H1 (cell line): Measurements from ENCODE around the gene SCMH1. TPM values are rescaled to one million over a fixed set of nuclear protein-coding genes. Genes with fewer than 3 reads are reported as not detected.

Source experiments
- CTCF ChIA-PET: fragments of 300-600 bp; sonication (Branson Sonifier 250); formaldehyde crosslinking; loops from one replicate; lab custom pipeline; 2021; ENCODE audit not compliant: partially characterized antibody; lab: Charles Lee
- POLR2A ChIA-PET: fragments of 300-600 bp; sonication (Branson Sonifier 250); formaldehyde crosslinking; loops from one replicate; lab custom pipeline; 2021; ENCODE audit warnings: inconsistent platforms; ENCODE audit not compliant: partially characterized antibody; lab: Charles Lee
- DNase-seq, 2 experiments: peaks; one replicate each; pipeline versions ENCODE4 v3.0.0 to v3.0.0-alpha.2; 2010 to 2022; ENCODE audit warnings: low spot score in 2 of 2, low read depth in 1 of 2, mixed read lengths in 1 of 2
- FAIRE-seq: peaks from 2 replicates; lab custom pipeline; 2011; peaks lifted over from hg19 to GRCh38; lab: Jason Lieb, UNC
- H2AFZ ChIP-seq: 2 replicates; pipeline ENCODE4 v1.8.1; 2012; ENCODE audit warnings: low read length, inconsistent platforms
- H2AK5ac ChIP-seq: 2 replicates; pipeline ENCODE4 v1.6.1; 2013; ENCODE audit warnings: low read depth, low read length
- H2BK120ac ChIP-seq: replicated peaks from 2 replicates; pipeline ENCODE3; 2013; ENCODE audit warnings: low read depth, low read length, inconsistent platforms
- H2BK12ac ChIP-seq: 2 replicates; pipeline ENCODE4 v1.6.1; 2013; ENCODE audit warnings: low read depth, low read length
- H2BK15ac ChIP-seq: 2 replicates; pipeline ENCODE4 v1.6.1; 2013; ENCODE audit warnings: low read length
- H2BK20ac ChIP-seq: 2 replicates; pipeline ENCODE4 v1.6.1; 2013; ENCODE audit warnings: low read length
- H2BK5ac ChIP-seq: 2 replicates; pipeline ENCODE4 v1.6.1; 2013; ENCODE audit warnings: low read depth, low read length
- H3K14ac ChIP-seq: 2 replicates; pipeline ENCODE4 v1.6.1; 2013; ENCODE audit warnings: inconsistent platforms; ENCODE audit not compliant: insufficient read length
- H3K18ac ChIP-seq: 2 replicates; pipeline ENCODE4 v1.6.1; 2013; ENCODE audit warnings: low read length; ENCODE audit errors: extremely low read depth
- H3K23ac ChIP-seq: 2 replicates; pipeline ENCODE4 v1.6.1; 2013; ENCODE audit warnings: inconsistent platforms; ENCODE audit not compliant: insufficient read length
- H3K23me2 ChIP-seq: 2 replicates; pipeline ENCODE4 v1.6.1; 2013; ENCODE audit warnings: low read depth, low read length
- H3K27ac ChIP-seq: 2 replicates; pipeline ENCODE4 v1.6.1; 2011; ENCODE audit warnings: low read depth, low read length, inconsistent platforms
- H3K27me3 ChIP-seq, 4 experiments: replicated peaks in 1 of 4; 1 replicate in 1 of 4; 2 replicates in 3 of 4; pipeline versions ENCODE4 v1.6.1 to v1.8.1; 2011 to 2013; ENCODE audit warnings: low read length in 3 of 4, mild to moderate bottlenecking in 3 of 4, inconsistent platforms in 2 of 4, mixed read lengths in 2 of 4, moderate library complexity in 1 of 4; ENCODE audit not compliant: control insufficient read depth in 3 of 4, insufficient read depth in 3 of 4; ENCODE audit errors: extremely low read depth in 1 of 4
- H3K36me3 ChIP-seq, 4 experiments: 2 replicates each; pipeline versions ENCODE4 v1.6.1 to v1.8.1; 2011 to 2013; ENCODE audit warnings: mild to moderate bottlenecking in 4 of 4, low read length in 3 of 4, moderate library complexity in 2 of 4, control low read depth in 1 of 4, inconsistent platforms in 1 of 4; ENCODE audit not compliant: insufficient read depth in 4 of 4, control insufficient read depth in 2 of 4
- H3K4ac ChIP-seq: replicated peaks from 2 replicates; pipeline ENCODE3; 2013; ENCODE audit warnings: low read length, low read depth, mixed read lengths, inconsistent platforms; ENCODE audit not compliant: insufficient read length
- H3K4me1 ChIP-seq, 4 experiments: replicated peaks in 1 of 4; 1 replicate in 1 of 4; 2 replicates in 3 of 4; pipeline versions ENCODE4 v1.6.1 to v1.8.1; 2011 to 2013; ENCODE audit warnings: low read length in 3 of 4, inconsistent platforms in 2 of 4, mixed read lengths in 1 of 4; ENCODE audit not compliant: insufficient read depth in 4 of 4, control insufficient read depth in 3 of 4
- H3K4me2 ChIP-seq, 2 experiments: 2 replicates each; pipeline versions ENCODE4 v1.6.1 to v1.8.1; 2011 to 2013; ENCODE audit warnings: low read depth in 2 of 2, low read length in 2 of 2, control low read depth in 1 of 2, inconsistent platforms in 1 of 2, mild to moderate bottlenecking in 1 of 2; ENCODE audit not compliant: insufficient read depth in 1 of 2
- H3K4me3 ChIP-seq, 4 experiments: fragments of 200-600, 300-600 bp in 1 of 4; sonication (generic), shearing (Covaris generic), sonication (Bioruptor Twin) in 1 of 4; 2 replicates each; pipeline versions ENCODE4 v1.5.1 to v1.8.1; 2011 to 2016; ENCODE audit warnings: low read length in 4 of 4, low read depth in 3 of 4, control low read depth in 2 of 4, inconsistent platforms in 2 of 4, mild to moderate bottlenecking in 2 of 4, mixed read lengths in 1 of 4, moderate library complexity in 1 of 4; ENCODE audit not compliant: insufficient read depth in 2 of 4; ENCODE audit errors: extremely low read depth in 1 of 4
- H3K56ac ChIP-seq: replicated peaks from 2 replicates; pipeline ENCODE3; 2013; ENCODE audit warnings: low read depth, mild to moderate bottlenecking, mixed read lengths, low read length, inconsistent platforms; ENCODE audit not compliant: insufficient read length
- H3K79me1 ChIP-seq: 2 replicates; pipeline ENCODE4 v1.6.1; 2013; ENCODE audit warnings: low read depth, low read length, control low read depth
- H3K79me2 ChIP-seq, 2 experiments: 2 replicates each; pipeline versions ENCODE4 v1.6.1 to v1.8.1; 2012 to 2013; ENCODE audit warnings: low read length in 2 of 2, mild to moderate bottlenecking in 2 of 2, inconsistent platforms in 1 of 2; ENCODE audit not compliant: insufficient read depth in 2 of 2, control insufficient read depth in 1 of 2
- H3K9ac ChIP-seq, 4 experiments: replicated peaks in 1 of 4; 1 replicate in 1 of 4; 2 replicates in 3 of 4; pipeline versions ENCODE4 v1.6.1 to v1.8.1; 2011 to 2013; ENCODE audit warnings: low read depth in 3 of 4, low read length in 3 of 4, control low read depth in 2 of 4, mild to moderate bottlenecking in 2 of 4, moderate library complexity in 2 of 4, inconsistent platforms in 1 of 4; ENCODE audit errors: extremely low read depth in 1 of 4
- H3K9me3 ChIP-seq, 2 experiments: 2 replicates each; pipeline versions ENCODE4 v1.6.1 to v1.8.1; 2012 to 2013; ENCODE audit warnings: mild to moderate bottlenecking in 2 of 2, moderate library complexity in 2 of 2, control low read depth in 1 of 2, inconsistent platforms in 1 of 2, low read depth in 1 of 2, low read length in 1 of 2, mixed read lengths in 1 of 2; ENCODE audit not compliant: insufficient read depth in 2 of 2
- H4K20me1 ChIP-seq, 2 experiments: replicated peaks in 1 of 2; 2 replicates each; pipeline versions ENCODE3 to v1.8.1; 2011 to 2013; ENCODE audit warnings: inconsistent platforms in 2 of 2, low read length in 2 of 2, mild to moderate bottlenecking in 1 of 2; ENCODE audit not compliant: insufficient read depth in 2 of 2, control insufficient read depth in 1 of 2
- H4K5ac ChIP-seq: 2 replicates; pipeline ENCODE4 v1.6.1; 2013; ENCODE audit warnings: low read length, low read depth, mixed read lengths, inconsistent platforms; ENCODE audit not compliant: insufficient read length
- H4K8ac ChIP-seq: 2 replicates; pipeline ENCODE4 v1.8.0; 2013; ENCODE audit warnings: mild to moderate bottlenecking, moderate library complexity, low read length, inconsistent platforms; ENCODE audit not compliant: insufficient read depth; ENCODE audit errors: extremely low read depth
- H4K91ac ChIP-seq: replicated peaks from 2 replicates; pipeline ENCODE3; 2013; ENCODE audit warnings: low read length, mixed read lengths, inconsistent platforms; ENCODE audit not compliant: insufficient read length
- CTCF ChIP-seq, 3 experiments: IDR thresholded peaks; 1 replicate in 2 of 3; 2 replicates in 1 of 3; pipeline versions ENCODE4 v1.5.1 to v1.6.1; 2011; ENCODE audit warnings: low read length in 3 of 3, mild to moderate bottlenecking in 3 of 3, inconsistent platforms in 2 of 3, low read depth in 1 of 3, moderate library complexity in 1 of 3; ENCODE audit not compliant: insufficient read depth in 1 of 3; ENCODE audit errors: control extremely low read depth in 1 of 3
- EGR1 ChIP-seq: IDR thresholded peaks from 2 replicates; pipeline ENCODE4 v1.6.1; 2011; ENCODE audit warnings: low read depth, low read length, borderline replicate concordance
- HDAC2 ChIP-seq, 2 experiments: fragments of 300-600 bp in 1 of 2; sonication (generic) in 1 of 2; IDR thresholded peaks; 2 replicates each; pipeline ENCODE4 v1.6.1; 2011 to 2012; ENCODE audit warnings: low read depth in 2 of 2, low read length in 2 of 2, mild to moderate bottlenecking in 2 of 2, moderate library complexity in 2 of 2, borderline replicate concordance in 1 of 2, inconsistent platforms in 1 of 2
- POLR2AphosphoS5 ChIP-seq: IDR thresholded peaks from 2 replicates; pipeline ENCODE4 v1.6.1; 2011; ENCODE audit warnings: low read depth, low read length
- RNF2 ChIP-seq: fragments of 200-900, 300-1000 bp; sonication (generic); IDR thresholded peaks from 2 replicates; pipeline ENCODE4 v1.7.1; 2016; ENCODE audit warnings: borderline replicate concordance, low read depth, mild to moderate bottlenecking, antibody characterized with exemption, low read length; ENCODE audit not compliant: poor library complexity, severe bottlenecking; ENCODE audit errors: missing control alignments
- SIN3A ChIP-seq, 2 experiments: IDR thresholded peaks in 1 of 2; conservative IDR thresholded peaks in 1 of 2; 2 replicates each; pipeline ENCODE4 v1.6.1; 2011 to 2012; ENCODE audit warnings: low read length in 2 of 2, improper control_type of control experiment in 1 of 2, low read depth in 1 of 2, mild to moderate bottlenecking in 1 of 2
- WGBS, 2 experiments: shearing (Covaris generic) in 1 of 2; methylation state at CpG; one replicate each; pipeline versions ENCODE4 v1.1.6 to v1.1.7; 2013 to 2015; ENCODE audit warnings: low lambda C conversion rate in 2 of 2, mixed read lengths in 2 of 2, inconsistent platforms in 1 of 2, low coverage in 1 of 2, missing lambda C conversion rate in 1 of 2; ENCODE audit not compliant: insufficient replicate concordance in 2 of 2, insufficient coverage in 1 of 2, insufficient read length in 1 of 2; ENCODE audit errors: extremely low coverage in 1 of 2, missing lambda C conversion rate in 1 of 2; 5-methylcytosine and 5-hydroxymethylcytosine counted together
- polyA plus RNA-seq, 7 experiments: library from polyadenylated mRNA; depleted of rRNA in 3 of 7; stranded (reverse) in 5 of 7; unstranded in 2 of 7; fragments of >200 nt in 5 of 7; fragments of 200-250 nt in 2 of 7; gene quantifications; 1 replicate in 5 of 7; 2 replicates in 1 of 7; 4 replicates in 1 of 7; pipeline versions ENCODE4 v1.2.1 to v1.2.3, GENCODE V29; 2011 to 2013; ENCODE audit warnings: missing spikeins in 2 of 7, mixed read lengths in 2 of 7
- total RNA-seq: library from RNA; stranded (reverse); fragmentation: NEBNext Ultra II Directional; extraction: Animal tissue kit (Norgen Biotek cat#: 25700); gene quantifications from 2 replicates; pipeline ENCODE4 v1.2.1, GENCODE V29; 2021
- TF ChIP-seq, protein P1 (sequence below): IDR thresholded peaks from 2 replicates; pipeline ENCODE4 v1.6.1; 2012; ENCODE audit warnings: low read length, inconsistent platforms

Gene SCMH1
- total and polyA plus RNA-seq, 2 of the 8 experiments (the other 6 are each of a cell fraction or from before 2014, with no cell fraction given) = 16.6 to 30.7 TPM

- Histone ChIP-seq H4K5ac (no peak overlapping the region), H2BK120ac (no peak overlapping the region), H3K18ac (no peak overlapping the region), H3K14ac (no peak overlapping the region), H2BK5ac (no peak overlapping the region; the same call in 1 of the 2 replicates), H3K23me2 (no peaks in the 10 kb centered on the region), H2AK5ac (no peak overlapping the region), H3K79me2 (no peaks in the 10 kb centered on the region), H4K20me1 (peaks cover 8 to 9% of the 10 kb centered on the region in 2 experiments), H3K79me1 (peaks cover under 1% of the 10 kb centered on the region; the same call in 1 of the 2 replicates), H3K23ac (no peak overlapping the region), H3K4me3 (no peak overlapping the region), H4K8ac (no peak overlapping the region), H3K9ac (no peak overlapping the region), H2AFZ (no peak overlapping the region), H3K4ac (no peak overlapping the region), H3K4me1 (no peaks in the 10 kb centered on the region), H2BK20ac (no peak overlapping the region), H4K91ac (no peak overlapping the region), H3K4me2 (no peak overlapping the region), H3K56ac (no peak overlapping the region), H3K36me3 (peaks cover 17 to 53% (median 41%) of the 10 kb centered on the region in 4 experiments), H3K27ac (no peak overlapping the region), H3K27me3 (no peaks in the 10 kb centered on the region), H3K9me3 (no peaks in the 10 kb centered on the region), H2BK15ac (no peak overlapping the region), H2BK12ac (no peak overlapping the region)
- no peak for DNase-seq
- no peak for FAIRE-seq
- WGBS, 2 experiments = 93% methylated on average over 13 of the region's 13 CpGs; no CpG with 5 or more reads in 1 of the 2 experiments
- ChIA-PET POLR2A (interaction anchor here (0.6 to 3.3 kb wide), 6 partner anchors 9 to 36 kb away, joined by 3 to 17 read pairs (median 4); partner anchors contain the start of gene CTPS1), CTCF (interaction anchor here (1.0 to 1.4 kb wide), 2 partner anchors 8 to 9 kb away, joined by 4 to 7 read pairs; no protein-coding TSS in a partner anchor)
- no peak for TF ChIP-seq CTCF (IDR thresholded peaks at IDR 0.05; ENCODE audit: control extremely low read depth in 1 of 3, insufficient read depth in 1 of 3, low read depth in 1 of 3, low read length in 3 of 3)
- no peak; the same call in 1 of the 2 replicates for TF ChIP-seq POLR2AphosphoS5
- no peak for TF ChIP-seq EGR1
- no peak for TF ChIP-seq RNF2
- TF ChIP-seq SIN3A (conservative IDR thresholded peaks at IDR 0.05 in 1 of 2, IDR thresholded peaks at IDR 0.05 in 1 of 2; ENCODE audit: low read depth in 1 of 2, low read length in 2 of 2) = no peak
- TF ChIP-seq HDAC2 (IDR thresholded peaks at IDR 0.05; ENCODE audit: borderline replicate concordance in 1 of 2, low read depth in 2 of 2, low read length in 2 of 2) = no peak
- TF ChIP-seq, protein P1, sequence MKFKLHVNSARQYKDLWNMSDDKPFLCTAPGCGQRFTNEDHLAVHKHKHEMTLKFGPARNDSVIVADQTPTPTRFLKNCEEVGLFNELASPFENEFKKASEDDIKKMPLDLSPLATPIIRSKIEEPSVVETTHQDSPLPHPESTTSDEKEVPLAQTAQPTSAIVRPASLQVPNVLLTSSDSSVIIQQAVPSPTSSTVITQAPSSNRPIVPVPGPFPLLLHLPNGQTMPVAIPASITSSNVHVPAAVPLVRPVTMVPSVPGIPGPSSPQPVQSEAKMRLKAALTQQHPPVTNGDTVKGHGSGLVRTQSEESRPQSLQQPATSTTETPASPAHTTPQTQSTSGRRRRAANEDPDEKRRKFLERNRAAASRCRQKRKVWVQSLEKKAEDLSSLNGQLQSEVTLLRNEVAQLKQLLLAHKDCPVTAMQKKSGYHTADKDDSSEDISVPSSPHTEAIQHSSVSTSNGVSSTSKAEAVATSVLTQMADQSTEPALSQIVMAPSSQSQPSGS = no peak
Measured at GRCh38 chr1:41015897-41016470, 226.1 kb downstream of the SCMH1 start.
